Testis (tissue), 2 donors: ENCODE data around the gene ALDH9A1.

Source experiments
- POLR2A ChIP-seq: fragments of 450-650 bp; IDR thresholded peaks from one replicate; pipeline ENCODE4 v1.6.1; 2017; ENCODE audit warnings: antibody characterized with exemption, mild to moderate bottlenecking, moderate library complexity
- TF ChIP-seq, protein P1 (sequence below), 3 experiments: fragments of 450-650 bp in 2 of 3; fragments of 200-600 bp in 1 of 3; sonication (generic) in 1 of 3; IDR thresholded peaks; one replicate each; pipeline ENCODE4 v1.5.1; 2016 to 2019; ENCODE audit warnings: antibody characterized with exemption in 3 of 3, mild to moderate bottlenecking in 2 of 3, moderate library complexity in 1 of 3

DNA sequence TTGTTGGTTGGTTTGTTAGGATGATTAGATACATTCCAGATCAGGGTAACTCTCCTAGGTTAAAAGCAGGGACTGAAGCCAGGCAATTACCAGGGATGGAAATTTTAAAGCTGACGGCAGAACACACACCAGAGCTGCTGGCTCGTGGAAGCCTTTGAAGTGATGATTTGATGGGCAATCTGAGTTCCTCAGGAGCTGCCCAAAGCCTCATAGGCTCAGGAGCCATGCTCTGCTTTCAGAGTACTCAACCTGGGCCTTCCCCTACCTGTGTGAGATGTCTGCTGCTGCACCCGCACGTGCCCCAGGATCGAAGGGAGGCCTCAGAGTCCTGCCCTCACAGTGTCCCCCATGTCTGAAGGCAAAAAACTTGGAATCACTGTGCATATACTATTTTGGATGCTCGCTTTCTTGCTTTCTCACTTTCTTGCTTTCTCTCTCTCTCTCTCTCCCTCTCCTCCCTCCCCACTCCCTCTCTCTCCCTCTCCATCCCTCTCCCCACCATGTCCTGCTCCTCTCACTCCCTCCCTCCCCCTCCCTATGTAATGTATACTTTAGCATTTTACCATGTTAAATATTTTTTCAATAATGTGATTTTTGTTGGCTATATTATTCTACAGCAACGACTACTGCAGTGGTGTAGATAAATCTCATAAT is 49.3 kb downstream of the ALDH9A1 start:
- TF ChIP-seq, protein P1, sequence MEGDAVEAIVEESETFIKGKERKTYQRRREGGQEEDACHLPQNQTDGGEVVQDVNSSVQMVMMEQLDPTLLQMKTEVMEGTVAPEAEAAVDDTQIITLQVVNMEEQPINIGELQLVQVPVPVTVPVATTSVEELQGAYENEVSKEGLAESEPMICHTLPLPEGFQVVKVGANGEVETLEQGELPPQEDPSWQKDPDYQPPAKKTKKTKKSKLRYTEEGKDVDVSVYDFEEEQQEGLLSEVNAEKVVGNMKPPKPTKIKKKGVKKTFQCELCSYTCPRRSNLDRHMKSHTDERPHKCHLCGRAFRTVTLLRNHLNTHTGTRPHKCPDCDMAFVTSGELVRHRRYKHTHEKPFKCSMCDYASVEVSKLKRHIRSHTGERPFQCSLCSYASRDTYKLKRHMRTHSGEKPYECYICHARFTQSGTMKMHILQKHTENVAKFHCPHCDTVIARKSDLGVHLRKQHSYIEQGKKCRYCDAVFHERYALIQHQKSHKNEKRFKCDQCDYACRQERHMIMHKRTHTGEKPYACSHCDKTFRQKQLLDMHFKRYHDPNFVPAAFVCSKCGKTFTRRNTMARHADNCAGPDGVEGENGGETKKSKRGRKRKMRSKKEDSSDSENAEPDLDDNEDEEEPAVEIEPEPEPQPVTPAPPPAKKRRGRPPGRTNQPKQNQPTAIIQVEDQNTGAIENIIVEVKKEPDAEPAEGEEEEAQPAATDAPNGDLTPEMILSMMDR (IDR thresholded peaks at IDR 0.05), result no peak
- no peak for TF ChIP-seq POLR2A
